GM03348 (cell line): Measurements from ENCODE around the gene RS1.
A peak's percentile ranks its signal among the peaks of the same experiment; 100 is the strongest.

ENCODE experiments used
- DNase-seq: peaks from one replicate; pipeline ENCODE4 v3.0.0; 2012; ENCODE audit warnings: low spot score

Gene RS1

GRCh38 chrX:18668071-18668835, 3.7 kb downstream of the RS1 start:
- DNase-seq = no peak

GRCh38 chrX:18666614-18667013, 5.3 kb downstream of the RS1 start:
- no peak for DNase-seq

DNA sequence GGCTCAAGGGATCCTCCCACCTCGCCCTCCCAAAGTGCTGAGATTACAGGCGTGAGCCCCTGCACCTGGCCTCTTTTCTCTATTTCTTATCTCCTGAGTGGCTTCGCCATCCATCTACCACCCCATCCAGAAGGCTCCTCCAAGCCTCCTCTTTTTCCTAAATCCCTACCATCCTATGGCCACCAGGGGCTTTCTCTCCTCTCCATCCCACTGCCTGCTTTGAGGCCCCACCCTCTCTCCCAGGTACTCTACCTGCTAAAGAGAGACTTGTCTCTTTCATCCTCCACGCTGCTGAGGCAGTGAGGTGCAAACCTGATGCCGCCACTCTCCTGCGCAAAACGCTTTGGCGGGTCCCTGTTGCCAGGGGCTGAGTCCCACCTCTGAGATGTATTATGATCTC, 7.0 kb downstream of the RS1 start:
- DNase-seq = no peak

- no peak for DNase-seq
These were observed 10.6 kb downstream of the RS1 start for GRCh38 chrX:18661273-18661672.

DNA sequence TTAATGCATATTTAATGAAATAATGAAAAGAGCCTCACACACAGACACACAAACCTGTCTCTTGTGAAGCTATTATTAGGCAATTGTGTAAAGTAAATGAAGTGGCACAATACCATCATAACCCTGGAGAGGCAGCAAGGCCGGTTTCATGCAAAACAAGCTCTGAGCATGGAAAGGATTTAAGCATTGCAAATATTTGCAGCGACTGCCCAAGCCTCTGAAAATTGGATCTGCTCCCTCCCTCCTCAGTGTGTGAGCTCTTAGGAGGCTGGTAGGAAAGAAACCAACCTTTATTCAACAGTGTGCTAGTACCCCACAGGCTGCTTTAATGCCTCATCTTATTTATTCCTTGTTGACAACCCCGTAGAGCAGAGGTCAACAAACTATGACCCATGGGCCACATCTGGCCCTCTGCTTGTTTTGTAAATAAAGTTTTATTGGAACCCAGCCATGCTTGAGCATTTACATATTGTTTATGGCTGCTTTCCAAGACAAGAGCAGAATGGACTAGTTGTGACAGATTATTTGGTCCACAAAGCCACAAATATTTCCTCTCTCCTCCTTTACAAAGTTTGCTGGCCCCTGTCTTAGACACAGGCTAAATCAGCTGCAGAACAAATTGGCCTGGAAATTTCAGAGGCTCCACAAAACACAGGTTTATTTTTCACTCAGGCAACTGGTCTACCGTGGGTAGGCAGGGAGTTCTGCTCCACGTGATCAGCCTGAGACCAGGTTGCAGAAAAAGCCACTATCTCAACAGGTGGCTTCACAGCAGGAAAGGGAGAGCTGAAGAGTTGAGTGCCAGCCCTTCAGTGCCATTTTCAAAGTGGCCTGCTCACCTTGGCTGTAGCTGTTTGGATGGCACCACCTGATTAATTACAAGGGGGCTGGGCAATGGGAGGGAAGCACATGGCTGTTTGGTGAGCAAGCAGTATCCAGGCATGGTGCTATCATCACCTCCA, 16.8 kb downstream of the RS1 start:
- DNase-seq = no peak

GRCh38 chrX:18652636-18653035, 19.3 kb downstream of the RS1 start:
- no peak for DNase-seq

DNA sequence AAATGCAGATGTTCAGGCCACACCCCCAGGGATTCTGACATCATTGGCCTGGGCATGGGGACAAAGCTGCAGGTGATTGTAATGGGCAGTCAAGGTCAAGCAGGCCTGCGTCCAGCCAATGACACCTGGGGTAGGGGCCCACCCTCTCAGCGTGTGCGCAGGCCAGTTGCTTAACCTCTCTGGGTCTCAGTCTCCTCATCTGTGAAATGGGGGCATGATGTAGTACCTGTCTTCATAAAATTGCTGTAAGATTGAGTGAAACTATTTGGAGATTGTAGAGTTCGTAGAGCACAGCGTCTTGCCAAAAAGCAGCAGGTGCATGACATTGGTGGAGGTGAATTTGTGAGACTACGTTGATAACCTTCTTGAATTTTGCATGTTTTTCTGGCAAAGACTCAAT, 21.2 kb downstream of the RS1 start:
- DNase-seq = no peak

DNA sequence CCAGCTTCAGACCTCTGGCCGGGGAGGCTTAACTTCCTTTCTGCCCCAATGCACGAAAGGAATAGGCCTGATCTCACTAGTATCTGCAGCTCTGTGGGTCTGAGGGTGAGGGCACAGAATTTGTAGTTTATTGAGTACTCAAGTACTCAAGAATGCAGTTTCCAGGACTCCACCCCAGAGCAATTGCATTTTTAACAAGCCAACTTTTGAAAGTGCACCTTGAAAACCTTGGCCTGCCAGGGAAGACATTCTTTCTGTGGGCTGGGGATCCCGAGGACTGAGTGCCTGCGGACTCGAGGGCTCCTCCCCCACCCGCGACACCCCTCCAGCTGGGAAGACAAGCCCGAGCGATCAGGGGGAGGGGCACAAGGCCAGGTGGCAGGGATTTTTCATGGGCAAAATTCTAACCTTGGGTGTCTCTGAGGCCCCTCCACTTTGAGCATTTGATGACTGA, 22.4 kb downstream of the RS1 start:
- DNase-seq = no peak

GRCh38 chrX:18647621-18648020, 24.3 kb downstream of the RS1 start:
- DNase-seq = no peak

DNA sequence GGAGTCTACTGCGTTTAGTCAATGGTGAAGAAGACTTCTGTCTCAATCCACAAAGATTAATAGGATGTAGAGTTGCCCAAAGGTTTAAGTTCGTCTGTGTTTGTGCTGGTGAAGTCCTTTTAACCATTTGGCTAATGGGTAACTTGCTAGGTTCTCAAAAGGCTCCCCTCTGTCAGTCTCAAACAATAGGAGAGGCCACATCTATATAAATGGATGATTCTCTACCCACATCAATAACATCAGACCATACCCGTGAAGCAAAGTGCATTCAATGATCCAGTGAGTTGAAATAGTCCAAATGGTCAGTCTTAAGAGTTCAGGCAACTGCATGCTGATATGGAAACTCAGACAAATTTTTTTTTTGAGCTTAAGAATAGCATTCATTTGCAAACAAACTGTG, 28.1 kb downstream of the RS1 start:
- DNase-seq = no peak

- no peak for DNase-seq
These were observed 28.7 kb downstream of the RS1 start for GRCh38 chrX:18643243-18643642.

DNA sequence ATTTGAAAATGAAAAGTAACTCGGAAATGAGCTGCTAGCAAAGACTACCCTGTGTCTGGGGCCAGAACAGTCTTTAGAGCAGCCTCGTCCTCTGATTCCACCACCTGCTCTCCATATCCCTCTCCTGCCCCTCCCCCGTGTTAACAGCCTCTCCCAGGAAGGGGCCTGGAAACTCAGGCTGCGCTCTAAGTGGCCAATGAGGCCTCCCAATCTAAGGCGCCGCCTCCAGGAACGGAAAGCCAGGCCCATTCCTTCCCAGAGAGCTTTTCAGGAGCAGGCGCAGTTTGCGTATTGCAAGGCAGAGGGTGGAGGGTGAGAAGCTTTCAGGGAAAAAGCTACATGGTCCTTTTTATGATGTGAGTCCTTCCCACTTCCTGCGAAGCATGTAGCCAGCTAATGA, 31.2 kb downstream of the RS1 start:
- DNase-seq = peak; percentile 11

GRCh38 chrX:18639280-18639679, 32.6 kb downstream of the RS1 start:
- DNase-seq = no peak

- no peak for DNase-seq
These were observed 33.5 kb downstream of the RS1 start for GRCh38 chrX:18638398-18638797.

DNA sequence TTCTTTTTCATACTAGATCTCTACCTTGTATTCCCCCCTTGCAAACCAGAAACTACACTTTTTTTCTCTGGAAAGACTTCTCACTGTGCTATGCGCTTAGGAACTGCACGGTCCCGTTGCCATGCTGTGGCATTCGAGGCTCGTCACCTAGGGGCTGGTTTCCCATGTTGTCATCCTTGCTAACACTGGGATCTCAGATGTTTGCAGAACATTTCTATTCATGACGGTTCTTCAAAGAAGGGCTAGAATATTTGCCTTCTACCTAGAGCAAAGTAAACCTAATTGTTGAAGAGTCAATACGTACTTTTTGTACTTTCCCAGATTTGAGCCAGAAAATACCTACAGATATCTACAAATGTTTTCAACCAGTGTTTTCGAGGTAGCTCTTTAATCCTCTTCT, 41.0 kb downstream of the RS1 start:
- DNase-seq = no peak

DNA sequence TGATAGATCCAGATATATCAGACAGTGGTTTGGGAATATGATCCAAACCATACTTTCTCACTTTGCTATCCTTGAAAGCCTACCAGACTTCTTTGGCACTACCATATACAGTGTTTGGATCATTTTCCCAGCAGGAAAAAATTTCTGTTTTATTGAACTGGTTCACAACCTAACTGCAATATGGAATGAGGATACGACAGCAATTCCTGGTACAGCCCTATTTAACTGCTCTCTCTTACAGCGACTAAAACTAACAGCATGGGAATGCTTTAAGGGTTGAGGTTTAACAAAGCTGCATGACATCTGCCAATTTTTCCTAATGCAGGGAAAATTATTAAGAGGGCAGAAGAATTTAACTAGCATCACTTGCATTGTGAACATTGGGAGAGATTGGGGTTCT, 47.3 kb downstream of the RS1 start:
- no peak for DNase-seq

GRCh38 chrX:18620349-18620748, 51.6 kb downstream of the RS1 start:
- DNase-seq = no peak

GRCh38 chrX:18619288-18619687, 52.6 kb downstream of the RS1 start:
- no peak for DNase-seq

DNA sequence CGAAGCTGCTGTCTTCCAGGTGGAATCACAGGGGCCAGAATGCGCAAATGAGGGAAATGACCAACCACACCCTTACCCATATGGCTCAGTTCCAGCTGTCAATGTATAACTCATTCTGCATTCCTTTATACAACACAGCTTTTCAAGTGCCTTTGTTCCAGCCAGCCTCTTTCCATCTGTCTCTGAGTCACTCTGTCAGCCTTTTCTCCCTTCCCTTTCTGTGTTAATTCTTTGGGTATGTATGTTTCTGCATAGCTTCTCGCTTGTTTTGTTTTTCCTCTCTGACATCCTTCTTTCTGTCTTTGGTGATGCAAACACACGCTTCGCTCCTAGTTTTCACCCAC, 54.5 kb downstream of the RS1 start:
- peak; percentile 32 for DNase-seq

GRCh38 chrX:18616688-18617406, 55.1 kb downstream of the RS1 start:
- DNase-seq = no peak

DNA sequence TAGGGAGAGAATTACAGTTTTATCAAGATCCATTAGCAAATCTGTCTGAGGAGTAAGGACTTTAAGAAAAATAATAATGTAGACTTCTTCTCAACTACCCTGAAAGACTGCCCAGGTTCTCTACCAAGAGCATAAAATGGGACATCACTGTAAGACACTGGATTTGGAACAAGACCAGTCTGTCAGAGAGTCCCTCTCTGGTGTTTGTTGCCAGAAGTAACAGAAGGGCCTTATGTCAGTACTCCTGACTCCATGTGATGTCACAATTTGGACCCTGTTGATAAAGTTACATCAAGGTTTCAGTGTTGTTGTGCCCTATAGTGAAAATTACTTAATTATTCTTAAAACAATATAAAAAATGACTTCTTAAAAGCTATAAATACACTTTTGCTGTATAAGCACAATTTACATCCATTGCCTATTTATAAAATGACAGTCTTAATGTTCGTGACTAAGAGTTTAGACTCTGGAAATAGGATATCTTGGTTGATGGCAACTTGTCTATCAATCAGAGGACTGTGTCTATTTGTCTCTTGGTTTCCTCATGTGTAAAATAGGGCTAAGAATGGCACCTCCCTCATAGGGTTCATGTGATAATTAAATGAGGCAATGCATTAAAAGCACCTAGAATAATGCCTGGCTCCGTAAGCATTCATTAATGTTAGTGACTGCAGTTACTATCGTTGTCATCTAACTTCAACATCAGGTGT, 57.8 kb downstream of the RS1 start:
- no peak for DNase-seq

DNA sequence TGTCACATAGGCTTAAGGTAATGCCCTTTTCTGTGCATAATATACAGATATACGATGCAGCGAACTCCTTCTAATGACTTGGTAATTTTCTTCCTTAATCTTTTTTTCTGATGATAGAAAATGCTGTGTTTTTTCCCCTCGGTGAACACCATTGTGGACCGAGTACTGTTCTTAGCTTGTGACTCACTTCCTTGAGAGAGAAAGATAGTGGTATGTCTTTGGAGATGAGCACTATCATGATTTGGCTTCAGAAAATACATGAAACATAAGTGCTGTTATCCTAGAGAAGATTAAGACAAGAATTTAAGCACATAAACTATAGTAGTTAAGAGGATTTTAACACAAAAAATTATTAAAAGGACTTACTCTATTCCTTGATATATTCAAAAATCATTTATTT, 63.9 kb downstream of the RS1 start:
- DNase-seq = peak; percentile 11
